ENCODE measurements around the gene PPEF1.

Gene PPEF1

DNA sequence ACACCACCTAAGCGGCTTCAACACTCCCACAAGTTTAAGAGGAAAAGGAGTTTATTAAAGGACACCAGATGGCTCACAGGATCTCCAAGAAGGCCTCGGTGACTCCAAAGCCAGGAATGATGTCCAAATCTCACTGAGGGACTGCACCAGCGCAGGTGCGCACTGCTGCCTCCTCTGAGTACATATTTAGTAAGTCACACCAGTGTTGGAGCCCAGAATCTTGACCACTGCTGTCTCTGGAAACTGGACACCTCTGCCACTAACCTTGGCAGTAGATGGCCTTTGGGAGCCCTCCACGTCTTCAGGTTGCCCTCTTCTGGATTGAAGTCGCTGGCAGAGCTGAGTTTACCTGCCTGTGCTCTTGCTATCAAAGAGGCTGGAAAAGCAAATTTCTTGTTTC lies 25.4 kb upstream of the PPEF1 start:
- TF ChIP-seq, protein P1, sequence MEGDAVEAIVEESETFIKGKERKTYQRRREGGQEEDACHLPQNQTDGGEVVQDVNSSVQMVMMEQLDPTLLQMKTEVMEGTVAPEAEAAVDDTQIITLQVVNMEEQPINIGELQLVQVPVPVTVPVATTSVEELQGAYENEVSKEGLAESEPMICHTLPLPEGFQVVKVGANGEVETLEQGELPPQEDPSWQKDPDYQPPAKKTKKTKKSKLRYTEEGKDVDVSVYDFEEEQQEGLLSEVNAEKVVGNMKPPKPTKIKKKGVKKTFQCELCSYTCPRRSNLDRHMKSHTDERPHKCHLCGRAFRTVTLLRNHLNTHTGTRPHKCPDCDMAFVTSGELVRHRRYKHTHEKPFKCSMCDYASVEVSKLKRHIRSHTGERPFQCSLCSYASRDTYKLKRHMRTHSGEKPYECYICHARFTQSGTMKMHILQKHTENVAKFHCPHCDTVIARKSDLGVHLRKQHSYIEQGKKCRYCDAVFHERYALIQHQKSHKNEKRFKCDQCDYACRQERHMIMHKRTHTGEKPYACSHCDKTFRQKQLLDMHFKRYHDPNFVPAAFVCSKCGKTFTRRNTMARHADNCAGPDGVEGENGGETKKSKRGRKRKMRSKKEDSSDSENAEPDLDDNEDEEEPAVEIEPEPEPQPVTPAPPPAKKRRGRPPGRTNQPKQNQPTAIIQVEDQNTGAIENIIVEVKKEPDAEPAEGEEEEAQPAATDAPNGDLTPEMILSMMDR (conservative IDR thresholded peaks at IDR 0.05; ENCODE audit: low read depth), result no peak
- H3K27ac ChIP-seq, result no peak overlapping the region
- CTCF ChIA-PET, result no interaction called here
- POLR2A ChIA-PET (ENCODE audit: low non-redundant PET), result no interaction called here
- DNase-seq (ENCODE audit: low spot score), result no peak

DNA sequence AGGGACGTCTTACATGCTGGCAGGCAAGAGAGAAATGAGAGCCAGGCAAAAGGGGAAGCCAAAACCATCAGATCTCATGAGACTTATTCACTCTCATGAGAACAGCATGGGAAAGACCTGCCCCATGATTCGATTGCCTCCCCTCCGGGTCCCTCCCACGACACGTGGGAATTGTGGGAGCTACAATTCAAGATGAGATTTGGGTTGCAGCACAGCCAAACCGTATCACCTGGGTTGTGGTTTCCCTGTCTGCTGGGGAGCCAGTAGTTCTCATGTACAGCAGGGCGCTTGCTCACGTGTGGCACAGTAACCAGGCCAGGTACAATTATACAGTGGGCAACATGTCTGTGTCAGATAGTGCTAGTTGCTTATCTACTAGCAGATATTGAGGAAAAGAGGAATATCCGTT lies 24.5 kb upstream of the PPEF1 start:
- no peak for DNase-seq (ENCODE audit: low spot score)
- CTCF ChIA-PET, result no interaction called here
- POLR2A ChIA-PET (ENCODE audit: low non-redundant PET), result no interaction called here
- TF ChIP-seq, protein P1 (conservative IDR thresholded peaks at IDR 0.05; ENCODE audit: low read depth), result no peak
- H3K27ac ChIP-seq, result no peak overlapping the region

DNA sequence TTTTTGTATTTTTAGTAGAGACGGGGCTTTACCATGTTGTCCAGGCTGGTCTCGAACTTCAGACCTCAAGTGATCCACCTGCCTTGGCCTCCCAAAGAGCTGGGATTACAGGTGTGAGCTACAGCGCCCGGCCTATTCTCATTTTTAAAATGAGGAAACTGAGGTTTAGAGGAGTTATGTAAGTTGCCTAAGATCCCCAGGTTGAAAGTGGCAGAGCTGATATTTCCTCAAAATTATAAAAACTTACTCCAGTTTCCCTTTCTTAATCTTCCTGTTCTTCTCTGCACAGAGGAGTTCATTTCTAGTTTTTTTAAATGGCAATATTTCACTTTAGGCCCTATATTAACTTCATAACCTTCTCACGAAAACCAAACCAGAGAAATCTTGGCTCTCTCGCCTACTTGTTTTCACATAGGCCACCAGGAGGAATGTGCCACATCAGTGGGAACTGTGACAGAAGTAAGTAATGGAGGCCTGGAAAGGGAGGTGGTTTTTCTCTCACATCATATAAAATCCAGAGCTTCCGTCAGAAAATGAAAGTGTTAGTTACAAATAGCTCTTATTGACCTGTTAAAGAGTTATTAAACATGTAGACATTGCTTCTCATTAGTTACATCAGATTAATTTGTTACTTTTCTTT lies 19.5 kb upstream of the PPEF1 start:
- ChIA-PET CTCF (interaction anchor here (0.8 kb wide), 1 partner anchor 11 kb away, joined by 3 read pairs; no protein-coding TSS in a partner anchor), POLR2A (ENCODE audit: low non-redundant PET) (no interaction called here)
- TF ChIP-seq, protein P1 (conservative IDR thresholded peaks at IDR 0.05; ENCODE audit: low read depth), result no peak
- no peak overlapping the region for H3K27ac ChIP-seq
- DNase-seq (ENCODE audit: low spot score), result no peak

GRCh38 chrX:18691431-18691830 lies 16.0 kb upstream of the PPEF1 start:
- ChIA-PET POLR2A (ENCODE audit: low non-redundant PET) (no interaction called here), CTCF (no interaction called here)
- no peak overlapping the region for H3K27ac ChIP-seq
- no peak for DNase-seq (ENCODE audit: low spot score)
- TF ChIP-seq, protein P1 (conservative IDR thresholded peaks at IDR 0.05; ENCODE audit: low read depth), result no peak

- DNase-seq (ENCODE audit: low spot score), result no peak
- no peak overlapping the region for H3K27ac ChIP-seq
- POLR2A ChIA-PET (ENCODE audit: low non-redundant PET), result no interaction called here
- CTCF ChIA-PET, result no interaction called here
- TF ChIP-seq, protein P1 (conservative IDR thresholded peaks at IDR 0.05; ENCODE audit: low read depth), result no peak
Measured at GRCh38 chrX:18692541-18692940, 14.9 kb upstream of the PPEF1 start.

GRCh38 chrX:18696653-18697052 lies 10.8 kb upstream of the PPEF1 start:
- TF ChIP-seq, protein P1 (conservative IDR thresholded peaks at IDR 0.05; ENCODE audit: low read depth), result no peak
- ChIA-PET POLR2A (ENCODE audit: low non-redundant PET) (no interaction called here), CTCF (no interaction called here)
- DNase-seq (ENCODE audit: low spot score), result no peak
- H3K27ac ChIP-seq, result no peak overlapping the region
